Measurements from ENCODE around the gene GNPNAT1.

Gene GNPNAT1

DNA sequence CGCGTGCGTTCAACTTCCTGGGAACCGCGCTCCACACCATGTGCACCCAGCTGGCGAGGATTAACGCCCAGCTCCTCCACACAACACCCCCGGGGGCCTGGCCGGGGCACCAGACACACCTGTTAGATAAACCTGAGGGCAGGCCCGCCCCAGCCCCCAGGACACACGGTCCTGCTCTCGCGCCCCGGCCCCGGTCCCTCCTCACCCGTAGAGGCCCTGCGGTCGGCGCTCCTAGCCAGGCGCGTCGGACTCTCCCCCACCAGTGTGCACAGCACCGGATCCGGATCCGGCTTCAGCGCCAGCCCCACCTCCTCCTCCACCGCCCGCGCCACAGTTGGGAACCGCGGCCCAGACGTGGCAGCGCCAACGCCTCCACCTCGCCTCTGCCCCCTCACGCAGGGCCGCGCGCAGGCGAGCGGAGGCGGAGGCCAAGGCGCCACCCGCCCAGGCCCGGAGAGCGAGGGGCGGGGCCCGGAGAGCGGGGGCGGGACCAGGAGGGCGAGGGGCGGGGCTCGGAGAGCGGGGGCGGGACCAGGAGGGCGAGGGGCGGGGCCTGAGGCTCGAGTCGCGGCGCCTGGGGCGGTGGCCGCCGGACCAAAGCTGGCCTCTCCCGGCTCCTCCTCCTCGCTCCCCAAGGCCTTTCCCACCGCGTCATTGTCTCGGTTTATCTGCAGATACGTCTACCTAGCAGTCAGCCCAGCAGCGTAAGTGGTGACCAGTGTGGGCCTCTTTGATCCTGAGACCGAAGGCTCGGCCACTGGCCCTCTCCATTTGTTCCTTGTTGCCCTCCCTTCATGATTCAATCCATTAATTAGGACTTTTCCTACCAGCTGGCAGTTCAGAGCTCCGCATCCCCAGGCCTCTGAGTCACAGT is at the start of gene GNPNAT1:
Gene GNPNAT1 (minus strand): TSS at position 385 of the 874 bp plus-strand sequence. CDS start 6,957 bp downstream, outside the sequence.
- DNase-seq = peak; percentile 83

DNA sequence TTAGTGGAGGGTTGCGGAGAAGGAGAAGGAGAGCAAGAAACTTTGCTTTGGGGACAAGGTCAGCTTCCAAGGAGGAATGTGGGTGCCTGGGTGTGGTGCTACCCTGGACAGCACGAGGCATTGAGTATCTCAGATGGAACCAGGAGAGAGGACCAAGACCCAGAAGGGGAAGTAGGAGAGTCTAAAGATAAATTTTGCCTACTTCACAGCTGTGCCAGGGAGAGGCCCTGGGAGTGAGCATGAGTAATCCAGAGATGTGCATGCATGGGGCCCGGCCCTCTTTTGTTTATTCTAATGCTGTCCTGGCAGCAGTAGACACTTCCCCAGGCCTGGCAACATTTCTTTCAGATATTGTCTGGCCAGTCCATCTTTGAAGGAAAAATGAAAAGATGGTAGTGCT is 49.5 kb upstream of the GNPNAT1 start:
- DNase-seq = no peak

DNA sequence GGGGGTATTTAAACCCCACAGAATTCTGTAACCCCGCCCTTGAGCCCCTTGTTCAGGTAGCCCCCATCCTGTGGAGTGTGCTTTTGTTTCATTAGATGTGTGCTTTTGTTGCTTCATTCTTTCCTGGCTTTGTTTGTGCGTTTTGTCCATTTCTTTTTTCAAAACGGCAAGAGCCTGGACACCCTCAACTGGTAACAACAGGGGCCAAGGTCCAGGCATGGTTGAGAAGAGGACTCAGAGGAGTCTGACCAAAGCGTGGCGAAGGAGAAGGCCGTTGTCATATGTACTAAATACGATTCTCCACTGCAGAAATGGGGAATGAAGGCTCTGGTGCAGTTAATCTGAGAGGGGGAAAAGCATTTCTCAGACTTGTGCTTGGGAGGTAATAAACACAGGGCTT is 46.0 kb upstream of the GNPNAT1 start:
- no peak for DNase-seq

DNA sequence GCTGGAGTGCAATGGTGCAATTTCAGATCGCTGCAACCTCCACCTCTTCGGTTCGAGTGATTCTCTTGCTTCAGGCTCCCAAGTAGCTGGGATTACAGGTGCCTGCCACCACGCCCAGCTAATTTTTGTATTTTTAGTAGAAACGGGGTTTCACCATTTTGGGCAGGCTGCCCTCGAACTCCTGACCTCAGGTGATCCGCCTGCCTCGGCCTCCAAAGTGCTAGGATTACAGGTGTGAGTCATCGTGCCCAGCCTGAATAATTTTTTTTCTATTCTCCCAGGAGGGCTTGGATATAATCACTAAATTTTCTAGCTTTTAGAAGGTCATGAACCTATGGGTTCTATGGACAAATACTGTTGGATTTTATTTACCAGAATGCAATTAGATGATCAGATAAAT is 44.7 kb upstream of the GNPNAT1 start:
- DNase-seq = no peak

DNA sequence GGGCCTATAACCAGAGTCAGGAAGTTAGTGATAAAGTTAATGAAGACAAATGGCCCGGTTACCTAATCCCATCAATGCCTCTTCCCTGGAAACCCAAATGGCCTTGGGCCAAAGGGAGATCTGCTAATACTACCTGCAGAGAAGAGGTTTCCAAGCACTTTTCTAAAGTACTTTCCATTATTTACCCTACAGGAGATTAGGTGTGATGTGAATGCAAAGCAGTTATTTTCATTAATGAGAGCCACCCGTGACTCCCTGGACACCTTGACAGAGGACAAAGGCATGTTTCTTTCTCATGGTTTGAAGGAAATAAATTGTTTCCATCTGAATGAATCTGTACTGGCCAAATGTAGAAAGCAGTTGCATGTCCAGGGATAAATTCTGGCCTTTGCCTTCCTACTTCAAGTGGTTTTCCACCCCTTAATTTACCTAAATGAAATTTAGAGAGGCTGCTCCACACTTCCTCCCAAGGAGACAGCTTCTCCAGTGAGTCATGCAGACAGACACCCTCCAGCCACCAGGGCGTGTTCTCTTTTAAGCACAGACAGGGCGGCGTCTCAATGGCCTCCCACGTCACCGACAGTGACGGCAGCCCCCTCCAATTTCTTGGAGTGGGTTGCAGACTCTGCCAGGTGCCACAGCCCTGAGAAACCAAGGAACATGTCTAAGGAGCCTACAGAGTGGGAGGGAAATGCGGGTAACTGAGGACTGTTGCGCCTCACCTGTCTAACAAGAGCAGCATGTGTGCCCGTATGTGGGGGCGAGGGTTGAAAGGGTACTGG is 43.9 kb upstream of the GNPNAT1 start:
- no peak for DNase-seq

DNA sequence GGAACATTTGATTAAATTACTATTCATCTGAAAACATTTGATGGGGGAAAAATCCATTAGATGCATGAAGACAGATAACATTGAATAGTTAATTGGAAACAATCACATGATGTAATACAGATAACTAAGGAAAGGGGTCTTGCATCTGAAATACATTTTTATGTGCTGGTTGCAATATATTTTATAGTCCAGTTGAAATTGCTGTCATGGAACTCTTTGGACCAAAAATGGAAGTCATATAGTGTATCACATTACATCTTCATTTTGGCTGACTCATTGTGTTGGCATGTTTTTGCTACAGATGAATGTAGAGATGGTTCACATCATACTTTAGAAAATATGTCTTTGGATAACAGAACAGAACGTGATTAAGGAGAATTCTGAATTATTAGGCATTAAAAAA is 43.0 kb upstream of the GNPNAT1 start:
- no peak for DNase-seq

DNA sequence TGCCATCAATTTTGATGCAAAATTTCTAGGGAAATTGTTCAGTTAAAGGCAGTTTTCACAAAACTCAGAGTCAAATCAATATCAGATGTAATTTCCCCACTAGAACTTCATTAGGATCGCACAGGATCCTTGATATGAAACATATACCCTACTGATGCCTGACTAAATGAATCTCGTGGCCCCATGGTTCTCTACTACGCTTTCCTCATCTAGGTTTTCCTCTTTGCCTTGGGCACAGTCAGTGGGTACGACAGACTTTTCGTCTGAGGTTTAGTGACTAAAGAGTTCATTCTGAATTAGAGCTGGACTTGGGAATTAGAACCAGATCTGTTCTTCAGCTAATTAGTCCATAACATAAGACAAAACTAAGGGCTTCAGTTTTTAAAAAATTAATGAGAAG is 42.5 kb upstream of the GNPNAT1 start:
- DNase-seq = no peak

DNA sequence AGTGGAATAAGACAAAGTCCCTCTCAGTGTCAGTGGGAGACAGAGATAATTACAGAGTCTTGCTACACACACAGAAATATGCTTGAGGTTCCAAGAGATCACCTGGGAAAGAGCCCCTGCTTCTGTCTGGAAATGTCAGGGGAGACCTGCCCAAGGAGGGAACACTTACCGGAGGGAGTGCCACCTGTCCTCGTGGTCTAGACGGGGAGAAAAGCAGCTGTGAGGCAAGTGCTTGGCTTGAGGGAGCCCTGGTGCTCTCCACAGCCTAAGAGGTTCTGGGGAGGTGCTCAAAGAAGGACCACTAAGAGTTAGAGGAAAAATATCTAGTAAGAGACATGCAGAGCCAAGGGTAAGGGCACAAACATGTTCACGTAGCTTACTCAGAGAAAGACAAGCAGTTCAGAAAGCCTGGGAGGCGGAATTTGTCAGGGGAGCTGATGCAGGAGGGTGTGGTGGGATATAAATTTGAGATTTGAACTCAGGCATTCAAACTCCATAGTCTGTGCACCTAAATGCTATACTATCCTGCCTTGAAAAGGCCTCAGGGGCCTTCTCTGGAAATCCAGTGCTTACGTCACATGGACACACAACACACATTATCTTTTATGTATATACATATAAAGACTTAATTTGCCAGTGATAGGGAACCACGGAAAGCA is 38.2 kb upstream of the GNPNAT1 start:
- DNase-seq = no peak

DNA sequence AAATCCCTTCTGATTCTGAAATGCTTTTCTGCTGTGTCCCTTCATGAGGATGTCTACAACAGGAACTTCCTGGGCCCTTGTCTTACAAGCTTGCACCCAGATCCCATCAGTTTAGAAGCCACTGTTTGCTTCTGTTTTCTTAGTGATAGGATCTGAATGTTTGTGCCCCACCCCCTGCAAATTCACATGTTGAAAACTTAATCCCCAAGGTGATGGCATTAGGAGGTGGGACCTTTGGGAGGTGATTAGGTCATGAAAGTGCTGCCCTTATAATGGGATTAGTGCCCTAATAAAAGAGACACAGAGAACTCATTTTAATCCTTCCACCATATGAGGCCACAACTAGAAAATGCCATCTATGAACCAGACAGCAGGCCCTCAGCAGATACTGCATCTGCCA is 36.0 kb upstream of the GNPNAT1 start:
- no peak for DNase-seq

DNA sequence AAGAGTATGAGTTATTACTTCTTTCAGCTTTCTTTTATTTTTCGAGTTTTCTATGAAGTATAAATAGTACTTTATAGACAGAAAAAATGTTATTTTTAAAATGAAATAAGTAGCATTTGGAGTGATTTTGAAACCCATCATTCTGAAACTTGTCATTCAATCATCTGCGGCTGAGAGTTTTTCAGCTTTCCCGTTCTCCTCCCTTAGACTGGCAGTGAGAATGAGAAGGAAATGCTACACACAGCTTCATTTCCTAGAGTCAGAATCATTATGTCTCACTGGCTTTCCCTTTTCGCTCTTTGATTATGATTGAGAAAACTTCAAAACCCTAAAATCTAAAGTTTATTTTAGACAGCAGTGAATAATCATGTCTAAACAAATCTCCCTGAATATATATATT is 33.7 kb upstream of the GNPNAT1 start:
- no peak for DNase-seq

DNA sequence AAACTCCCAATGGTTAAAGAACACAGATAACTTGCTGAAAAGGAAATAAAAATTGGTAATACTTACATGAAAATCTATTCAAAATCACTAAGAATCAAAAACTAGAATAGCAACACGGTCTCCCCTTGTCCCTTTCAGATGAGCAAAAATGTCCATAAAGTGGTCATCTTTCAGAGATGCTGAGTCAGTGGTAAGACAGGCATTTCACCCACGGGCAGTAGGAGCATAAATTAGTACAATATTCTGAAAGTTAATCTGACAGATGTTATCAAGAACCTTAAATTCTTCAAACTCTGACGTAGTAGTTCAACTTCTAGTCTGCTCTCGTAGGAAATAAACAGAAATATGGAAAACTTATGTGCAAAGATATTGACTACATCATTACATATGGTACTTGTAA is 33.1 kb upstream of the GNPNAT1 start:
- no peak for DNase-seq

DNA sequence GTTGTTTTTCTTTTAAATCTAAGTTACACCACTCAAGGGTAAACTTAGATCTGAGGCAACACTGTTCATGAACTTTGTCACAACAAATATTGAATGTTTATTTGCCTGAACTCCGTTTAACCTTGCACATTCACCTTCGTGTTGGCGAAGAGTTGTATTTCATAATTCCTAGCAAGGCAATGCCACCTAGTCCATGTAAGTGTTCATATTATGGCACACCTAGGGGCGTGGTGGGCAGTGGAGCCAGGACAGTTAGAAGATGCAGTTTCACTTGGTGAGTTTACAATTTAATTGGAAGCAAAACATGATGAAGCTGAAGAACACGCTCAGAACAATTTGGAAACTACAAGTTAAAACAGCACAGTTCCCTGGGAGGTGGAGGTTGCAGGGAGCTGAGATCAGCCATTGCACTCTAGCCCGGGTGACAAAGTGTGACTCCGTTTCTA is 30.4 kb upstream of the GNPNAT1 start:
- DNase-seq = no peak

DNA sequence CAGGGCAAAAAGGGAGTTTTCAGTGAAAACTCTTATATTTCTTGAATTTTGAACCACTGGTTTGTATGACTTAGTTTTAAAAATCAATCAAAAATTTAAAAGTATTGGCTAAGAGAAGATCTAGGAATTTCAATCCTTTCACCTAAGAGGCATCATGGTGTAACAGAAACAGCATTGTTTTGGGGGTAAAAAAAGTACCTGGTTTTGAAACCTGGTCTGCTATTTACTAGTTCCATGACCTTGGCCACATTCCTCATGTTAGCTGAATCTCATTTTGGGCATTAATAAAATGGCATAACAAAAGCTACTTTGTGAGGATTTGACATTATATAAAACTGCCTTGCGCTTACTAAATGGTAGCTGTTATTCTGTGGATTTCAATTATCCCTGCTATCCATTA is 16.7 kb upstream of the GNPNAT1 start:
- DNase-seq = no peak

DNA sequence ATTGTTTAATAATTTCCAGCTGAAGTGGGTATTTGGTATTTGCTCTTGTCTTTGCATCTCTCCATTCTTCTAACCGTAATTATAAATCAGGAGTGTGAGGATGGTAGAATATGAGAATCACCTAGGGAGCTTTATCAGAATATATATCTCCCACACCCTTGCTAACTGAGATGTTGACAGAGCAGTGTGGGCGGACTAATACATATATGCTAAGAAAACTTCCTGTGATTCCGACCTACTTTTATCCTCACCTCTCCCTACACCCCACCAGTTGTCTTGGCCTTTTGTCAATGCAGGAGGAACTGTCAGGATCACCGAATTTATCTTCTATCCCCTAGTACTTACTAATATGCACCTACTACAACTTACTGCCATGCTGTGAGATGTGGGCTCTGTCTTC is 14.7 kb upstream of the GNPNAT1 start:
- no peak for DNase-seq

DNA sequence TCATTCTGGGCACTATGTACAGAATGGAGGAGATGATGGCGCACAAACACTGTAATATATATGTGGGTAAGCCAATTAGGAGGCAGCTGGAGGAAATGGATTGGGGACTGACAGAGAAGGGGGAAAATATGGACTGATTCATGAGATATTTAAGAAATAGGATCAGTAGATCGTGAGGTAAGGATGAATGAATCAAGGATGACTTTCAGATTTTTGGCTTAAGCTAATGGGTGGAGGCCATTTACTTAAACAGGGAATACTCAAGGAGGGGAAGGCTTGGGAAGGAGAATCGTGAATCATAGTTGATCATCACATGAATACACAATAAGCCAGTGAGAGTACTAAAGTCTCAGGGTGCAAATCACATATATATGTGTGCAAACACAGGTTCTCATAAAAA is 11.2 kb upstream of the GNPNAT1 start:
- DNase-seq = no peak

DNA sequence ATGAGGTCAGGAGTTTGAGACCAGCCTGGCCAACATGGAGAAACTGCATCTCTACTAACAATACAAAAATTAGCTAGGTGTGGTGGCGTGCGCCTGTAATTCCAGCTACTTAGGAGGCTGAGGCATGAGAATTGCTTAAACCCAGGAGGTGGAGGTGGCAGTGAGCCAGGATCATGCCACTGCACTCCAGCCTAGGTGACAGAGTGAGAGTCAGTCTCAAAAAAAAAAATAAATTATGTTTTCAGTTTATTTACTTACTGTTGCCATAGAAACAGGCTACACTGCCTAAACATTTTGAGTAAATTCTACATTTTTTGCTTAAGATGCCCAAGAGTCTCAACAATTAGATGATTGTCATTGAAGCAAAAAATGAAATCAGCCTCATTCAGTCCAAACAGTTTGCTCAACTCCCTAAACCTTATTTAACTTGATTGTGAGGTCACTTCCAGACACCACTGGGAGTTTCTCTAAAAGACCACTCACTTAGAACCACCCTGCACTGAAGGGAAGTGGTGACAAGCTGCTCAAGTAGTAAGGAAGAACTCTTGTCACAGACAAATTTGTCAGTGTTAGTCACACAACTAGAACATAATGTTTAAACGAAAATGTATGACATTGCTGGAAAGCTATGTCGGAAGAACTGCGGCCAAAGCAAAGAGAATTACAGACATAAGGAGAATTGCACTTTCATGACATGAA is 9.8 kb upstream of the GNPNAT1 start:
- no peak for DNase-seq

DNA sequence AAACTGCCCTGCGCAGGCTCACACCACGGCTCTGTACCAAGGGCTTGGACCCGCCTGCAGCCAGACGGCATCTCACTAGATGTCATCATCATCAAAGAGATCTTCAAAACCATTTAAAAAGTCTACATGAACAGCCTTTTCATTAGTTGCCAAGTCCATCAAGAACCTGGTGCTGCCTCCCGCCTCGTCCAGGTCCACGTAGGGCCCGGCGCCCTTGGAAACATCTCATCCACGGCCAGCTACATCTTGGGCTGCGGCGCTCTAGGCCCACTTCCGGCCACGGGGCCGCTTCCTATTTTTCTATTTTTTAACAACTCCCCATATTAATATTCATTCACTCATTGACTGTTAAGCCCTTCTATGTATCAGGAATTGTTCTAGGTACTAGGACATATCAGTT is 7.4 kb upstream of the GNPNAT1 start:
- DNase-seq = no peak

DNA sequence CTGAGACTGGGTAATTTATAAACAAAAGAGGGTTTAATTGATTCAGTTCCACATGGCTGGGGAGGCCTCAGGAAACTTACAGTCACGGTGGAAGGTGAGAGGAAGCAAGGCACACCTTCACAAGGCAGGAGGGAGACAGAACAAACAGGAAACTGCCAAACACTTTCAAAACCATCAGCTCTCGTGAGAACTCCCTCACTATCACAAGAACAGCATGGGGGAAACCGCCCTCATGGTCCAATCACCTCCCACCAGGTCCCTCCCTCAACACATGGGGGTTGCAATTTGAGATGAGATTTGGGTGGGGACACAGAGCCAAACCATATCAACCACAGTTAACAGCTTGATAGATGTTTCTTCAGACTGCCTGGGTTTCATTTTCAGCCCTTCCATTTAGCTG is 6.2 kb upstream of the GNPNAT1 start:
- DNase-seq = no peak

DNA sequence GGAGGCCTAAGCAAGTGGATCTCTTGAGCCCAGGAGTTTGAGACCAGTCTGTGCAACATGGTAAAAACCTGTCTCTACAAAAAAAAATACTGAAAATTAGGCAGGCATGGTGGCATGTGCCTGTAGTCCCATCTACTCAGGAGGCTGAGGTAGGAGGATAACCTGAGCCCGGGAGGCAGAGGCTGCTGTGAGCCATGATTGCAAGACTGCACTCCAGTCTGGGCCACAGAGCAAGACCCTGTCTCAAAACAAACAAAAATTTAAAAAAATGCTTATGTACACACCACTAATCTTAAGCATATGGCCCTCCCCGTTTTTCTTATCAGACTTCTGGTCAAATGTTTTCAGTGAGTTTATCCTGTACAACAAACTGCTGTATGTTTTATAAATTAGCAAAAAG is 1.7 kb upstream of the GNPNAT1 start:
- no peak for DNase-seq

DNA sequence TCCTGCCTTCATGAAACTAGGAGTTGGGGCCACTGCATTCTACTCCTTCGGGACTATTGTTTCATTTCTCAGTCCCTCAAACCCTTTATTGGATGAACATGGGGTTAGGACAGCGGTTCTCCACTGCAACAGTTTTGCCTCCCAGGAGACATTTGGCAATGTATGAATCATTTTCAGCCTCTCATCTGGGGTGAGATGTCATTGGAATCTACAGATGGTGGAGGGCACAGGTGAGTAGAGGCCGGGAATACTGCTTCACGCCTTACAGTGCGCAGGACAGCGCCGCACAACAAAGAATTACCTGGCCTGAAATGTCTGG is 649 bp upstream of the GNPNAT1 start:
- no peak for DNase-seq

DNA sequence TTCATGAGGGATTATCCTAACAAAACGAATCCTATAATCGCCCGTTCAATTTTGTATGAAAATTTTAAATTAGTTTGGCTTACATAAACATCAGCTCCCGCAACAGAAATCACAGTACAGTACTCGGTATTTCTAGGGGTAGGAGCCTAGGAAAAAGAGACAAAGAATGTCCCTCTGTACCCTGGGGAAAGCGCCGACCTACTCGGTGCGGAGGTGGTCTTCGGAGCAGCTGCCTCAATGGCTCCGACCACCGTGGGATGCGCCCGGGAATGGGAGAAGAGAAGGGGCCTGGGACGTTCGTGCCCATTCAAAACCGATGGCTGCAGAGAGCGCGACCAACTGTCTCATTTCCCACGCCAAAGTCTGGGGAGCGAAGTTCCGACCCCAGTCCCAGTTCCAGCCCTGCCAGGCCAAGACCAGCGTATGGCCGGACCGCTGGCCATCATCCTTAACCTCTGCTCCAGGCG is 618 bp downstream of the GNPNAT1 start:
- DNase-seq = no peak

DNA sequence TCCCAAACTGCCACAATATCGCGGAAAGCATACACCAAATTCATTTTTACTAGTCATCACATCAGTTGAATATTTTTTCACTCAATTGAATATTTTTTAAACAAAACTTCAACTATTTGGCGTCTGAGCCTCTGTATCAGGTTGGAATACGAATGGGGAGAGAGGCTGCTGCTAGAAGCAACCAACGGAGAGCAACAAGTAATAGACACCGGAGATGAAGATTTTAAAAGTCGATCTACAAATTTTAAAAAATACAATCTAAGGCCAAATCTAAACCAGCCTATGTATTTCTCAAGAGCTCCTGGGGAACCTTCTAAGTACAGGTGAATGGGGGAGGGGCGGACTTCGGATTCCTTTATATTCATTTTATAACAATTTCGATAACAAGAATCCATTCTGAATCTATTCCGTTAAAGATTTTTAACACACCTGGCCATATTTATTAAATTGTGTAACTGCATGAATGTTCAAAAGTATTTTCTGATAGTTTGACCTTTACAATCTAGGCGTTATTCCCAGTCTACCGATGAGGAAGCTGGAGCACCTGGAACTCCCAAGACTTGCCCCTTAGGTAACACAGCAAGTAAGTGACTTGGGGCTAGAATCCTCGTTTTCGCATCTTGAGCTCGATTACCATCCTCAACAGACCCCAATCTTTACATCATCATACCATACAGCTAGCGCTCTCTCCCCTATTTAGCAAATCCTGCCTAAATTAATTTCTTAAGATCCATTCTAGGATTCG is 1.2 kb downstream of the GNPNAT1 start:
- no peak for DNase-seq
